Glutamatergic neuron (in vitro differentiated cells): ENCODE measurements around the gene CDH23. TPM values are rescaled to one million over a fixed set of nuclear protein-coding genes. Genes with fewer than 3 reads are reported as not detected.

ENCODE experiments used
- DNase-seq: peaks from one replicate; pipeline ENCODE4 v3.0.0; 2022
- H3K27ac Mint-ChIP-seq: one replicate; pipeline ENCODE4 v1.8.0; 2020; ENCODE audit warnings: mild to moderate bottlenecking, mixed read lengths, inconsistent platforms; ENCODE audit not compliant: unreplicated experiment
- H3K27me3 Mint-ChIP-seq: one replicate; pipeline ENCODE4 v1.8.0; 2020; ENCODE audit warnings: mild to moderate bottlenecking, moderate library complexity, mixed read lengths, inconsistent platforms; ENCODE audit not compliant: unreplicated experiment
- H3K36me3 Mint-ChIP-seq: one replicate; pipeline ENCODE4 v1.8.0; 2020; ENCODE audit warnings: mild to moderate bottlenecking, mixed read lengths, inconsistent platforms; ENCODE audit not compliant: unreplicated experiment
- H3K4me1 Mint-ChIP-seq: one replicate; pipeline ENCODE4 v1.8.0; 2020; ENCODE audit warnings: mild to moderate bottlenecking, low read depth, mixed read lengths, inconsistent platforms; ENCODE audit not compliant: unreplicated experiment
- H3K4me3 Mint-ChIP-seq: one replicate; pipeline ENCODE4 v1.8.0; 2020; ENCODE audit warnings: mild to moderate bottlenecking, mixed read lengths, inconsistent platforms; ENCODE audit not compliant: unreplicated experiment
- H3K9me3 Mint-ChIP-seq: one replicate; pipeline ENCODE4 v1.8.0; 2020; ENCODE audit warnings: mild to moderate bottlenecking, moderate library complexity, mixed read lengths, inconsistent platforms; ENCODE audit not compliant: unreplicated experiment
- total RNA-seq: library from RNA; stranded (reverse); fragmentation: NEBNext Ultra II Directional; extraction: Animal tissue kit (Norgen Biotek cat#: 25700); gene quantifications from one replicate; pipeline ENCODE4 v1.2.1, GENCODE V29; 2021; ENCODE audit not compliant: unreplicated experiment
- TF ChIP-seq, protein P1 (sequence below): fragments of 200-600 bp; sonication (generic); IDR thresholded peaks from one replicate; pipeline ENCODE4 v1.5.0; 2021; ENCODE audit not compliant: partially characterized antibody, unreplicated experiment

The CDH23 gene
- total RNA-seq, 1 donor from 2014 or later, result 2.0 TPM

DNA sequence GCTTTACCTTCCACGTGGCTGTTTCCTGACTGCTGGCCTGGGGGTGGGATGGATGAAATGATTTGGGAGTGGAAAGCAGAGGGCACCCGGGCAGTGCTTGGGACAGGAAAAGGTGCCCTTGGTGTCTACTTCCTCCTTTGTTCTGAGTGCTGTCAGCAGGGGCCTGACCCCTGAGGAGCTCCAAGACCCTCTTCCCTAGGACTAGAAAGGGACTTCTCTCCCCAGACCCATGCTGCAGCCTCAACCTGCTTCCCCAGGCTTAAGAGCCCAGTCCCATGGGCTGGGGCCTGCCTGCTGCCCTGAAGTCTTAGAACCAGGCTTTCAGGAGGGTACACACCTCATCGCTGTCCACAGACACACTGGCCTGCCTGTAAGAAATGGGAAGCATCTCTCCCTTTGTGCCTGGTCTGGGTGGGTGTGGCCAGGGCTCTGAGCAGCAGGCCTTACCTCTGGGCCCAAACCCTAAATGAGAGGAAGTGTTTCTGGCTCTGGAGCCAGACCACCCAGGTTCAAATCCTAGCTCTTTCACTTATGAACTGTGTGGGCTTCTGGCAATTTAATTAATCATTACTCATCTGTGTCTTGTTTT, 12.9 kb downstream of the CDH23 start:
- H3K27me3 Mint-ChIP-seq, result no peaks in the 10 kb centered on the region
- no peak for DNase-seq

DNA sequence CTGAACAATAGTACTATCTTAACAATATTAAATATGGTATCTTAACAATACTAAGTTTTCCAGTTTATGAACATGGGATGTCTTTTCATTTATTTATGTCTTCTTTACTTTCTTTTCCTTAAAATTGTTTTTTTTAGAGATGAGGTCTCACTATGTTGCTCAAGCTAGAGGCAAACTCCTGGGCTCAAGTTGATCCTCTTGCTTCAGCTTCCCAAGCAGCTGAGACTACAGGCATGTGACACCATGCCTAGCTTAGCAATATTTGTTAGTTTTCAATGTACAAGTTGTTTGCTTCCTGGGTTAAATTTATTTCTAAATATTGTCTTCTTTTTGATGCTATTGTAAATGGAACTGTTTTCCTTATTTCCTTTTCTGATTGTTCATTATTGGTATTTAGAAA, 16.9 kb downstream of the CDH23 start:
- Mint-ChIP-seq H3K4me1 (no peaks in the 10 kb centered on the region), H3K36me3 (peaks cover 9% of the 10 kb centered on the region), H3K9me3 (peaks cover 3% of the 10 kb centered on the region), H3K27ac (no peak overlapping the region), H3K4me3 (no peak overlapping the region), H3K27me3 (no peaks in the 10 kb centered on the region)
- no peak for DNase-seq
- TF ChIP-seq, protein P1, sequence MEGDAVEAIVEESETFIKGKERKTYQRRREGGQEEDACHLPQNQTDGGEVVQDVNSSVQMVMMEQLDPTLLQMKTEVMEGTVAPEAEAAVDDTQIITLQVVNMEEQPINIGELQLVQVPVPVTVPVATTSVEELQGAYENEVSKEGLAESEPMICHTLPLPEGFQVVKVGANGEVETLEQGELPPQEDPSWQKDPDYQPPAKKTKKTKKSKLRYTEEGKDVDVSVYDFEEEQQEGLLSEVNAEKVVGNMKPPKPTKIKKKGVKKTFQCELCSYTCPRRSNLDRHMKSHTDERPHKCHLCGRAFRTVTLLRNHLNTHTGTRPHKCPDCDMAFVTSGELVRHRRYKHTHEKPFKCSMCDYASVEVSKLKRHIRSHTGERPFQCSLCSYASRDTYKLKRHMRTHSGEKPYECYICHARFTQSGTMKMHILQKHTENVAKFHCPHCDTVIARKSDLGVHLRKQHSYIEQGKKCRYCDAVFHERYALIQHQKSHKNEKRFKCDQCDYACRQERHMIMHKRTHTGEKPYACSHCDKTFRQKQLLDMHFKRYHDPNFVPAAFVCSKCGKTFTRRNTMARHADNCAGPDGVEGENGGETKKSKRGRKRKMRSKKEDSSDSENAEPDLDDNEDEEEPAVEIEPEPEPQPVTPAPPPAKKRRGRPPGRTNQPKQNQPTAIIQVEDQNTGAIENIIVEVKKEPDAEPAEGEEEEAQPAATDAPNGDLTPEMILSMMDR, result no peak

More for the DNA sequence above, 12.9 kb downstream of the CDH23 start:
- no peak overlapping the region for H3K4me3 Mint-ChIP-seq
- H3K27ac Mint-ChIP-seq, result no peak overlapping the region
- no peaks in the 10 kb centered on the region for H3K9me3 Mint-ChIP-seq
- TF ChIP-seq, protein P1, result no peak
- no peaks in the 10 kb centered on the region for H3K4me1 Mint-ChIP-seq
- peaks cover 9% of the 10 kb centered on the region for H3K36me3 Mint-ChIP-seq

DNA sequence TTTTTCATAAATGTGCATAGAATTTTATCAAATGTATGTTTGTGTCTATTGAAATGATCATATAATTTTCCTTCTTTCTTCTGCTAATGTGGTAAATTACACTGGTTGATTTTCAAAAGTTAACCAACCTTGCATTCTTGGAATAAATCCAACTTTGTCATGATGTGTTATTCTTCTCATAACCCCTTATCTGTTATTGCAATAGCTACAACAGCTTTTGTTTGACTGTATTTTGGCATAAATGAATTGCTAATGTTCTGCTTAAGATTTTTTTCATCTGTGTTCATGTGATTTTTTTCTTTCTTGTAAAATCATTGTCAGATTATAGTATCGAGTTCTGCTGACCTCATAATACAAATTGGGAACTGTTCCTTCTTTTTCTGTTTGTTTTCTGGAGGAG, 17.6 kb downstream of the CDH23 start:
- H3K4me1 Mint-ChIP-seq, result no peaks in the 10 kb centered on the region
- DNase-seq, result no peak
- H3K9me3 Mint-ChIP-seq, result peaks cover 3% of the 10 kb centered on the region
- H3K27me3 Mint-ChIP-seq, result no peaks in the 10 kb centered on the region
- H3K4me3 Mint-ChIP-seq, result no peak overlapping the region
- peaks cover 9% of the 10 kb centered on the region for H3K36me3 Mint-ChIP-seq
- TF ChIP-seq, protein P1, result no peak
- H3K27ac Mint-ChIP-seq, result no peak overlapping the region

DNA sequence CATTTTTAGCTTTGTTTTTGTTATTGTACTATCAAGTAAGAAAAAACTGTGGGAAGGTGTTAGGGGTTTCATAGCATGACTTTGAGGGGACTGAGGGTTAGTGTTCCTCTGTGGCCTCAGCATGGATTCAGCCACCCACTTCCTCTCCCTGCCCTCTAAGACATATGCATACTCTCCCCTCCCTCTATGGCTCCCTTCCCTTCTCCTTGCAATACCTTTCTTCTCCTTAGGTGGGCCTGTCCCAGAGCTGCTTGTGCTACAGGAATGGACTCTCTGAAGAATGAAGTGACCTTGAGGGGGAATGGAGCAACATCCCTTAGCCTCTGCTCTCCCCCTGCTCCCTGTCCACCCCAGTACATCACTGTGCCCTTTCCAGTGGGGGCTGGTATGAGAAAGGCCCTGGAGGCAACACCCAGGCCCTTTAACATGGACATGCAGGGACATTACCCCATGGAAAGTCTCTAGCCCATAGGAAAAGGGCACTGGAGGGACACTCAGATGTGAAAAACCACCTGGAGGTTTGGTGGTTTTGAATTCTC, 22.4 kb downstream of the CDH23 start:
- H3K27ac Mint-ChIP-seq, result no peak overlapping the region
- no peak overlapping the region for H3K4me3 Mint-ChIP-seq
- H3K36me3 Mint-ChIP-seq, result no peaks in the 10 kb centered on the region
- DNase-seq, result no peak
- H3K9me3 Mint-ChIP-seq, result peaks cover 7% of the 10 kb centered on the region
- H3K4me1 Mint-ChIP-seq, result no peaks in the 10 kb centered on the region
- H3K27me3 Mint-ChIP-seq, result peaks cover 7% of the 10 kb centered on the region
- TF ChIP-seq, protein P1, result no peak

DNA sequence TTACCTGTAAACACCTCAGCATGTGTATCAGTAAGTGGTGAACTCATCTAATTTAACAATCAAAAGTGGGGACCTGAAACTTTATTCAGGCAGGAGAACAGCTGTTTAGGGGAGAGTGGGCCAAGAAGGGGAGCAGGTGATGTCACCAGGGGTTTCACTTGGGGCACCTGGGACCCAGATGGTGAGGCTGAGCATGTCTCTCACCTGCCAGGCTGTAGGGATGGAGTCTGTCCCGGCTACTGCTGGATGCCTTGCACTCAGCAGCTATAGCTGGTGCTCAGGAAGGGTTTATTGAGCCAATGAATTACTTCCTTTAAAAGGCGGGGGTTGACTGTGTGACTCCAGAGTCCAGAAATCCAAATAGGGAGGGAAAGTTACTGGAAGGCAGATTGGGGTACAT, 23.0 kb downstream of the CDH23 start:
- Mint-ChIP-seq H3K9me3 (peaks cover 7% of the 10 kb centered on the region), H3K27me3 (peaks cover 7% of the 10 kb centered on the region), H3K4me3 (no peak overlapping the region), H3K4me1 (peaks cover 3% of the 10 kb centered on the region), H3K36me3 (no peaks in the 10 kb centered on the region), H3K27ac (no peak overlapping the region)
- TF ChIP-seq, protein P1, result no peak
- DNase-seq, result no peak
